GM21447 (cell line): Measurements from ENCODE around the gene VWA2.

ENCODE experiments used
- ATAC-seq: cut with Tn5 transposase; IDR thresholded peaks from one replicate; pipeline ENCODE4 v1.9.1; 2021; ENCODE audit not compliant: unreplicated experiment

VWA2 gene

DNA sequence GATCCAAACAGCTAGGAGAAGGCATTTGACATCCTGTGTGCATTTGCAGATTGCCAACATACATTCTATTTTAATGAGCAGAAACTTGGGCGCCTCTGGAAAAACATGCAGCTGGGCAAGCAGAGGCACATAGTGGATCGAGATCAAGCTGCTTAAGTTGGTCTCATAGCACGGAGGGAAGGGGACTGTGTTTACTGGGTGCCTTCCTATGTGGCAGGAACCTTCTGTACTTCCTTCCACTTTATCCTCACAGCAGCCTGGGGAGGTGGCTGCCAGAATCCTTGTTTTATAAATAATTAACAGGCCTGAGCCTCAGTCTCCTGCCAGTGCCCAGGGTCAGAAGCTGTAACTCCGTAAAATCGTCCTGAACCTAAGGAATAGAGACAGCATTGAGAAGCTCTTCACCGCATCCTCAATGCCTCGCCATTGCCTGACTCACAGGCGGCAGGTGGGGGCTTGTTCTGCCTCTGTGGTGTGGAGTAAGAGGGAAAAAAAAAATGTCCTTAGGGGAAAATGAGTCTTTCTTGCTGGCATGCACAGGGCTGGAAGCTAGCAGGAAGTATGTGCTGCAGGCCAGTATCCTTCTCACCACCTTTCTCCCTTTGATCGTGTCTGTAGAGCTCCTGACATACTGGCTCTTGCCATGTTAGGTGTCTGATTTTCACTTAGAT lies 6.2 kb downstream of the VWA2 start:
- no peak for ATAC-seq

- no peak for ATAC-seq
Observed at GRCh38 chr10:114246679-114247305, 7.7 kb downstream of the VWA2 start.

- ATAC-seq: no peak
Observed at GRCh38 chr10:114250236-114250635, 11.2 kb downstream of the VWA2 start.

- no peak for ATAC-seq
Observed at GRCh38 chr10:114250716-114251115, 11.7 kb downstream of the VWA2 start.

DNA sequence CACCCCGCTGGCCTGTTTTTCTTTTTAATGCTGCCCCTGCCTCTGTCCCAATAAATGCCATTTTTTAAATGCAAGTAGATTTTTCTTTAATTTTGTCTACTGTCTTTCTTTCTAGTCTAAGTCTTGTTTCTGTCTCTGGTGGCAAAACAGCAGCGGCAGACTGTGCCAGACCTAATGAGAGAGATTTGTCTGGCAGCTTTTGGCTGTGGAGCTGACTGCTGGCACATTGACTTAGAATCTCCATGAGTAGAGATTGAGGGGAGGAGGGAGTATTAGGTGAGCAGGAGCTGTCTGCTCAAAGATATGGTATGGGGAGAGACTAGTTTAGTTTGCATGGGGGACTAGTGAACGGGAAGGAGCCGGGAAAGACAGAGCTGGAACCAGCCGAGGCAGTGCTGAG lies 13.0 kb downstream of the VWA2 start:
- no peak for ATAC-seq

DNA sequence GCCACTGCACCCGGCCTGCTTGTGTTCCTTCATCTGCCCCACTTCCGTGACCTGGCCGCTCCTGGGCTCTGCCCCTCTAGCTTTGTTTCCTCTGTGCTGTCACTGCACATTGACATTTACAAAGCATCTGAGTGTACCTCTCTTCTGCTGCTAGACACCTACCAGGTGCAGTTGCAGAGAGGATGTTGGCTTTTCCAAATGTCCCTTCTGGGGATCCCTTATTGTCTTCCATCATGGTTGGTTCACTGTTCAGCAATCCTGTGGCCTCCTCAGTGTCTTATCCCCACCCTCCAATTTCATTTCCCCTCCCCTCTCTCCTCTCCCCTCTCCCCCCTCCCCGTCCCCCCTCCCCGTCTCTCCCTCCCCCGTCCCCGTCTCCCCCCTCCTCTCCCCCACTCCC lies 13.8 kb downstream of the VWA2 start:
- ATAC-seq: no peak

- ATAC-seq: no peak
Observed at GRCh38 chr10:114255227-114255626, 16.2 kb downstream of the VWA2 start.

DNA sequence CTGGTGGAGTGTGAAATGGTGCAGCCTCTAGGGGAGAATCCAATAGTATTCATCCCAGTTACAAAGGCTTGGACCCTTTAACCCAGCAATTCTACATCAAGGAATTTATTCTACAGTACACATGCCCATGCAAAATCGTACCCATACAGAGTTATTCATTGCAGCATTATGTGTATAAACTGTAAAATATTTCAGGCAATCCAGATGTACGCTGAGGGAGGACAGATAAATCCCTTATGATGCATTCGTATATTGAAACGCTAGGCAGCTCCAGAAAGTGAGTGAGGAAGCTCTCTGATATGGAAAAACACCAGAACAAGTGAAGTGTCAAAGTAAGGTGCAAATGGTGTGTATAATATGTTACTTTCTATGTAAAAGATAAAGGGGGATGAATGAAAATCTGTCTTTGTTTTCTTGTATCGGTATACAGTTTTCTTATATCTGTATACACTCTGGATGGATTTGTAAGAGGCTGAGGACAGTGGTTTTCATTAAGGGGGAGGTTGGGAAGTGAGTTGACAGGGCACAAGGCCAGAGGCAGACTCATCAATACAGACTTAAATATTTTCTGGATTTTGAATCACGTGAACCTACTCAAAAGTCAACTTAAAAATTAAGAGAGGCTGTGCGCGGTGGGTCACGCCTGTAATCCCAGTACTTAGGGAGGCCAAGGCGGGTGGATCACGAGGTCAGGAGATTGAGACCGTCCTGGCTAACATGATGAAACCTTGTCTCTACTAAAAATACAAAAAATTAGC lies 17.1 kb downstream of the VWA2 start:
- ATAC-seq: no peak

- ATAC-seq: no peak
Observed at GRCh38 chr10:114256822-114257221, 17.8 kb downstream of the VWA2 start.

DNA sequence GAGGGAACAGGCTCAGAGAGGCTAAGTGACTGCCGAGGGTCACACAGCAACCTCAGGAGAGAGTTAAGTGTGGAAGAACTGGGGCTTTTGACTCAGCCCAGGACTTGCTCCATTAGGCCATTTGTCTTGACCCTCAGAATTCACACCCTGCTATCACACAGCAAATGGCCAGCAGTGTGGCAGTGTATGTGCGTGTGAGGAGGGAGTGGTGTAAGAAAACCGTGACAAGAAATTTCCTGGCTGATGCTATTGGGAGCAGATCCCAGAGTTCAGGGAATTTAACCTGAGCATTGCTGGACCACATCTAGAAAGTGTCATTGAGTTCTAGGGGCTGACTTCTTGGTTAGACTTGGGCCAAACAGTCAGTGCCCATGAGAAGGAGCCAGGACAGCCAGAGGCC lies 18.4 kb downstream of the VWA2 start:
- ATAC-seq: no peak

DNA sequence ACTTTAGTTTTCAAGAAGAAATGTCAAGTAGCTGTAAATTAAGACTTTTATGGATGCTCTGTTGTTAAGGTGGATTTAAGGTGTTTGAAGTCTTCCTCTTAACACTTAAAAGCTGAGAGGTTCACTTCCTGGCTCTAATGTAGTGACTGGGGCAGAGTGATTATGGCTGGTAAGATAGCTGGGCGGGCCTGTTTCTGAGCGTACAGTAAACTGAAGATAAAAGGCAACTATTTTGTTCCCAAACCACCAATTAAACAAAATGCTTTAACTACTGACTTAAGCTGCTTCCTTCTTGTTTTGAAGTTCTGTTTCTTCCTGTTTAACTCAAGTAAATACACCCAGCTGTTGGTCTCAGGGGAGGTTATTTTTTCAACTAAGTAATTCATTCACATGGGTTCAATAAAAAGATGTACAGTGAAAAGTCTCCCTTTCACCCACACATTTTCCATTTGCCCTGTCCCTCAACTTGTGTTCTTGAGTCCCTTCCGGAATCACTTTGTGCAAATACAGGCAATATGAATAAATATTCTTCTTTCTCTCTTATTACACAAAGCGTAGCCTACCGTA lies 19.3 kb downstream of the VWA2 start:
- no peak for ATAC-seq

DNA sequence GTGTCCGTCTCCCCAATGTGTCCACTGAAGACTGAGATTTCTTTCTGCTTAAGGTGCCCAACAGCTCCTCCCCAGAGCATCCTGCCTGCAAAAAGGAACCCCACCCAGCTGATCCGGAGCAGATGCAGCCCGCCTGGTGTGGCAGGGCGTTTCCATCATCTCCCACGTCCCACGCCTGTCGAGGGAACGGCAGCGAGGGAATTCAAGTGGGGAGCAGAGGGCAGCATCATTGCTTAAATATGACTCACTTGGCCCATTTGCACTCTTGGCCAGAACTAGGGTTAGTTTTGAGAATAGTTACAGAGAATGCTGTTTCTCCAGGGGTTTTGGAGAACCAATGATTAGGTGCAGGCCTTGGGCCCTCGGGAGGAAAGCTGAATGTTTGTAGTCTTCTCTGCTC lies 20.8 kb downstream of the VWA2 start:
- no peak for ATAC-seq

GRCh38 chr10:114260366-114260765 lies 21.3 kb downstream of the VWA2 start:
- ATAC-seq: no peak

- ATAC-seq: no peak
Observed at GRCh38 chr10:114261076-114261475, 22.0 kb downstream of the VWA2 start.

- no peak for ATAC-seq
Observed at GRCh38 chr10:114262496-114262895, 23.4 kb downstream of the VWA2 start.

DNA sequence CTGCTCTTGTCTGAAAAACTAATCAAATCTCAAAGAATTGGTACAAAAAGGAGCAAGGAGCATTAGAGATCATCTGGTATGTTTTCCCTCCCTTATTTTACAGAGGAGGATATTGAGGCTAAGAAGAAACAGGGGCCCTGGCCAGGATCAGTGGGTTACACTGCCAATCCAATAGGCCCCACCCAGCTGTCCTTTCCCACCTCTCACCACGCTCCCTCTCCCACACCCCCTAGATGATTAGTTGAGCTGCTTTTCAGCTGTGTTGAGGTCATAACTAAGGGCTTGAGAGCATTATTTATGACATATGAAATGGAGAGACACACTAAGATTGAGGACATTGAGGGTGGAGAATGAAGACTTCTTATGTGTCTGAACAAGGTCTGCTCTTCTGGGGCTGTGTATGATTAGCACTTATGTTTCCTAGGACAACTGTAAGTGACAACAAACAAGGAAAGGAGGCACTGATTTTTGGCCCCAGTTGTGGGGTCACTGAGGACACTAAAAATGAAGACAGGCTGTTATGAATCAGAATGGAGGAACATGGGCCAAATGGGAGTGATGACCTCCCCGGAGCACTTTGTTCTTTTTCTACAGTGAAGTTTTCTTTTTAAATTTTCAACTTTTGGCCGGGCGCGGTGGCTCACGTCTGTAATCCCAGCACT lies 26.5 kb downstream of the VWA2 start:
- ATAC-seq: no peak

DNA sequence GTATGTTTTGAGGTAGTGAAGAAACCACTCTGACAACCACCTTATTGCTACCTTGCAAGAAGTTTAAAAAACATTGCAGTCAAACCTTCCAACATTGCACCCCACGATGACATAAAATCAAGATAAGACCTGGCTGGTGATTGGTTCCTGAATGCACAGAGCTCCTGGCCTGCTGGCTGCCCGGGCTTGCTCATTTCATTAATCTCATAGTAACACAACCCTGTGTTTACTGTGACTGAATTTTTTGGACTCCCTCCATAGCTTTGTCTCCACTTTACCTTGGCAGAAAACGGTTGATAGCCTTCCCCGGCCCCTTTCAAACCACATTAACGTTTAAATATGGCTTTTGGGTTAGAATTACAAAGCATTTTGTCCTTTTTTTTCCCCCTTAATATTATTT lies 27.5 kb downstream of the VWA2 start:
- no peak for ATAC-seq

- no peak for ATAC-seq
Observed at GRCh38 chr10:114271075-114271778, 32.2 kb downstream of the VWA2 start.

- no peak for ATAC-seq
Observed at GRCh38 chr10:114271779-114272167, 32.7 kb downstream of the VWA2 start.

- no peak for ATAC-seq
Observed at GRCh38 chr10:114272696-114273095, 33.6 kb downstream of the VWA2 start.

GRCh38 chr10:114273910-114274309 lies 34.9 kb downstream of the VWA2 start:
- ATAC-seq: no peak
